ENCODE measurements around the gene JMJD7.

DNA sequence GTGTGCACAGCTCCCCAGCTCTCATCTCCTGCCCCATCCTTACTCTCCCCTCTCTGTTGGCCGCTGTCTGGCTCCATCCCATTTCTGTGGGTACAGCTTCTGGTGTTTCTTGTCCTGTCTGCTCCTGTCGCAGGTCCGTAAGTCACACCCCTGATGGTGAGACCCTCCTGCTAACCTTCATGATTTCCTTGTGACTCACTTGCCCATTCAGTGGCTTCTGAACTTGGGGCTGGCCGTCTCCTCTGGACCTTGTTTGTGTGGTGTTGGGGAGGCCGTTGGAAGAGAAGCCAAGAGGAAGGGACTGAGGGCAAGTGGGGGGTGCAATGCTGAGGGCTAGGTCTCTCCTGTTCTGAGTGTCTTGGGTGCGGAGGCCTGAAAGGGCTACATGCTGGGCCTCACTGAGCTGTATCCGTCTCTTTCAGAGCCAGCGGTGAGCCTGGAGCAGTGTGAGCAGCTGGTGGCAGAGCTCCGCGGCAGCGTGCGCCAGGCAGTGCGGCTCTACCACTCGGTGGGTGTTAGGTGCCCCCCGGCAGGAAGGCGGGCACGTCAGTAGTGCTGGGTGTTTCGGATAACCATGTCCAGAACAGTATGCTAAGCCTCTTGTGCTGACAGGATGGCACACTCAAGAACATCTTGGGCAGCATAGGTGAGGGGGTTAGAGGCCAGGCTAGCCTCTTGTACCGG lies 3.7 kb upstream of the JMJD7 start:
- TF ChIP-seq CTCF (IDR thresholded peaks at IDR 0.05) (no peak), POLR2AphosphoS5 (IDR thresholded peaks at IDR 0.05) (no peak), EP300 (IDR thresholded peaks at IDR 0.05) (no peak)
